ENCODE measurements around the gene S100A14.

DNA sequence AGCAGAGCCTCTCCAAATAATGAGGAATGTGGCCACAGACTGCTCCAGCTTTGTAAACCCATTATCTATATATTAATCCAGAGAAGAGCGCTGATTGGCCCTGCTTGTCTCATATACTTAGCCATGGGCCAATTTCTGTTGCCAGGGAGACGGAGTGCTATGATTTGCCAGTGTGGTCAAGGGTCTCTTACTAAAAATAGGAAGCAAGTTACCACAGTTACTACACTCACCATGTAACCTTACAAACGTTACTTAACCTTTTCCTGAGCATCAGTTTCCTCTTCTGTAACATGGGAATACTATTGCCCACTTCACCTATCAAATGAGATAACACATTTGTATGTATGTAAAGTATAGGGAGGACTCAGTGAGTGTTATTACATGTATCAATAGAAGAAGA lies 42.8 kb downstream of the S100A14 start:
- TF ChIP-seq POLR2A (IDR thresholded peaks at IDR 0.05) = no peak
- TF ChIP-seq, protein P1, sequence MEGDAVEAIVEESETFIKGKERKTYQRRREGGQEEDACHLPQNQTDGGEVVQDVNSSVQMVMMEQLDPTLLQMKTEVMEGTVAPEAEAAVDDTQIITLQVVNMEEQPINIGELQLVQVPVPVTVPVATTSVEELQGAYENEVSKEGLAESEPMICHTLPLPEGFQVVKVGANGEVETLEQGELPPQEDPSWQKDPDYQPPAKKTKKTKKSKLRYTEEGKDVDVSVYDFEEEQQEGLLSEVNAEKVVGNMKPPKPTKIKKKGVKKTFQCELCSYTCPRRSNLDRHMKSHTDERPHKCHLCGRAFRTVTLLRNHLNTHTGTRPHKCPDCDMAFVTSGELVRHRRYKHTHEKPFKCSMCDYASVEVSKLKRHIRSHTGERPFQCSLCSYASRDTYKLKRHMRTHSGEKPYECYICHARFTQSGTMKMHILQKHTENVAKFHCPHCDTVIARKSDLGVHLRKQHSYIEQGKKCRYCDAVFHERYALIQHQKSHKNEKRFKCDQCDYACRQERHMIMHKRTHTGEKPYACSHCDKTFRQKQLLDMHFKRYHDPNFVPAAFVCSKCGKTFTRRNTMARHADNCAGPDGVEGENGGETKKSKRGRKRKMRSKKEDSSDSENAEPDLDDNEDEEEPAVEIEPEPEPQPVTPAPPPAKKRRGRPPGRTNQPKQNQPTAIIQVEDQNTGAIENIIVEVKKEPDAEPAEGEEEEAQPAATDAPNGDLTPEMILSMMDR (IDR thresholded peaks at IDR 0.05) = no peak

Measured in Peyer's patch (tissue), 4 donors.